Breast epithelium (tissue), 3 donors: ENCODE results near the gene CRYBA2.

Experiments used
- POLR2A ChIP-seq: fragments of 450-650 bp; IDR thresholded peaks from one replicate; pipeline ENCODE4 v1.6.1; 2016; ENCODE audit warnings: antibody characterized with exemption, mild to moderate bottlenecking, moderate library complexity
- TF ChIP-seq, protein P1 (sequence below), 3 donors: fragments of 450-650 bp; IDR thresholded peaks; one replicate each; pipeline ENCODE4 v1.5.1; 2016 to 2017; ENCODE audit warnings: antibody characterized with exemption in 3 of 3, mild to moderate bottlenecking in 3 of 3, moderate library complexity in 3 of 3

DNA sequence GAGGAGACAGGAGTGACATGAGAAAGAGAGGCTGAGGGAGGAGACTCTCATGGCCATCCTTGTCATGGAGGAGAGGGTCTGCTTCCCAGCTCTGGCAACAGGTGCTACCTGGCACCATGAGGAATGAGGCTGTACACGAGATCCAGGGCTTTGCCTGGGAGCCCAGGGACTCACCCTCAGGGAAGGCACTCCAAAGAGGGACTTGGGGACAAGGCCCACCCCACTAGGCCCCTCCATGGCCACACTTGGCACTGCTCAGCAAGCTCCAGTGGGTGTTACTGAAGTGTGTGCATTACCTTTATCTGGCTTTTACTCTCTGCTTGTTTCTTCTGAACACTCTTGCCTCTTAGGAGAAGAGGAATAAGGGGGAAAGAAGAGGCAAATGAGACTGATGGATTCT is 45.4 kb upstream of the CRYBA2 start:
- TF ChIP-seq, protein P1, sequence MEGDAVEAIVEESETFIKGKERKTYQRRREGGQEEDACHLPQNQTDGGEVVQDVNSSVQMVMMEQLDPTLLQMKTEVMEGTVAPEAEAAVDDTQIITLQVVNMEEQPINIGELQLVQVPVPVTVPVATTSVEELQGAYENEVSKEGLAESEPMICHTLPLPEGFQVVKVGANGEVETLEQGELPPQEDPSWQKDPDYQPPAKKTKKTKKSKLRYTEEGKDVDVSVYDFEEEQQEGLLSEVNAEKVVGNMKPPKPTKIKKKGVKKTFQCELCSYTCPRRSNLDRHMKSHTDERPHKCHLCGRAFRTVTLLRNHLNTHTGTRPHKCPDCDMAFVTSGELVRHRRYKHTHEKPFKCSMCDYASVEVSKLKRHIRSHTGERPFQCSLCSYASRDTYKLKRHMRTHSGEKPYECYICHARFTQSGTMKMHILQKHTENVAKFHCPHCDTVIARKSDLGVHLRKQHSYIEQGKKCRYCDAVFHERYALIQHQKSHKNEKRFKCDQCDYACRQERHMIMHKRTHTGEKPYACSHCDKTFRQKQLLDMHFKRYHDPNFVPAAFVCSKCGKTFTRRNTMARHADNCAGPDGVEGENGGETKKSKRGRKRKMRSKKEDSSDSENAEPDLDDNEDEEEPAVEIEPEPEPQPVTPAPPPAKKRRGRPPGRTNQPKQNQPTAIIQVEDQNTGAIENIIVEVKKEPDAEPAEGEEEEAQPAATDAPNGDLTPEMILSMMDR (IDR thresholded peaks at IDR 0.05) = no peak
- no peak for TF ChIP-seq POLR2A
